Thoracic aorta endothelial cell (primary cell): ENCODE data around the gene ZNF514. TPM values are rescaled to one million over a fixed set of nuclear protein-coding genes. Genes with fewer than 3 reads are reported as not detected.

ENCODE experiments used
- total RNA-seq: library from RNA; depleted of rRNA; stranded (reverse); fragments of >200 nt; gene quantifications from 2 replicates; pipeline ENCODE4 v1.2.3, GENCODE V29; 2012

Gene ZNF514
- 10.2 and 10.8 TPM in 2 replicates for total RNA-seq

DNA sequence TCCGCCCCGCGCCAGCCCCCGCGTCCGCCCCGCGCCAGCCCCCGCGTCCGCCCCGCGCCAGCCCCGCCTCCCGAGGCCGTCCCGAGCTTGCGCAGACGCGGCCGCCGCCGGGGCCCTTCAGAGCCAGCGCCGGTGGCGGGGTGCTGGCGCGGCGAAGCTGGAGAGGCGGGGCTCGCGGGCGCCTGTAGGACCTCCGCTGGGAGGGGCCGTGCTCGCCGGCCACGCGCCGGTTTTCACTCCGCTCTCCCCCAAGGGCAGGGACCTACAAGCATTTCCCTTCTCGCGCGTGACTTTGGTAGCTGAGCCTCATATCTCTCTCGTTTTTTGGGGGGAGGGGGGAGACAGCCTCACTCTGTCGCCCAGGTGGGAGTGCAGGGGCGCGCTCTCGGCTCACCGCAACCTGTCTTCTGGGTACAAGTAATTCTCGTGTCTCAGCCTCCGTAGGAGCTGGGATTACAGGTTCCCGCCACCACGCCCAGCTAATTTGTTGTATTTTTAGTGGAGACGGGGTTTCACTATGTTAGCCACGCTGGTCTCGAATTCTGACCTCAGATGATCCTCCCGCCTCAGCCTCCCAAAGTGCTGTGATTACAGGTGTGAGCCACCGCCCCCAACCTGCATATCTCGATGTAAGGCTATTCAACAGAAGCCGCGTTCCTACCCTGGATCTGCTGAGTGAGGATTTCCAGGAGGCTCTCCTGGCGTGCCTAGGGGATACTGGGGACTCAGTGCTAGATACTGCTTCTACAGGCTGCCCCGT lies at the start of gene ZNF514:
Gene ZNF514 (minus strand): TSS at position 159 of the 760 bp plus-strand sequence. CDS start 6,595 bp downstream, outside the sequence.

GRCh38 chr2:95207111-95207961 lies 47.7 kb upstream of the ZNF514 start, which contains the start of gene ZNF892:
Gene ZNF892 (plus strand): TSS chr2:95207521. CDS start chr2:95207816, 295 bp downstream.

DNA sequence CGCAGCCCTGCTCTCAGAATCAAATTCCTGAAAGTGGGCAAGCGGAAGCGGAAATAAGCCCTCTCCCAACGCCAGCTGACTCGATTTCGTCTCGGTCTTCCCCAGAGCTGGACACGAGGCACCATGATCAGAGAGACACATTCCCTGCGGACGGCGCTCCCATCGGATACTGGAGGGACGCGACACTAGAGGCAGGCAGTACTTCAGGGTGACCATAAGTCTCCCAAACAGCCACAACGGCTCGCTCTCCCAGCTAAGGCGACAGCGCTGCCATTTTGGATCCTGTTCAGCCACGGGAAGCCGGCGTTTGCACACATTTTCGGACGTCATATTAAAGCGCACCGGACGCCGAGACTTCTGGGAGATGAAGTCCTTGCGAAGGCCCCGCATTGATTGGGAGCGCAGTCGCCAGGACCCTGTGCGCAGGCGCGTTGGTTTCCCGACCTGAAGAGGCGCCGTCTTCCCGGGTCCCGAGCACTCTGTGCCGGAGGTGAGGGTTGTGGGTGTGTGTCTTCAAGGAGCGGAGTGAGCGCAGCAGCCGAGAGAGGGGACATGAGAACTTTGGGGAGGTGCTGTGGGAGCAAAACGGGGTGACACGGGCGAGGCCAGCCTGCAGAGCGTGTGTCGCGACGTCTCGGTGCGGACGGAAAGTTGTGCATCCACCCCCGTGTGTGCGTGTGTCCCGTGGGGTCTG lies 5.9 kb upstream of the ZNF514 start, which contains the start of gene ZNF2:
Gene ZNF2 (plus strand): TSS at position 439 of the 694 bp plus-strand sequence. CDS start 10,418 bp downstream, outside the sequence.

DNA sequence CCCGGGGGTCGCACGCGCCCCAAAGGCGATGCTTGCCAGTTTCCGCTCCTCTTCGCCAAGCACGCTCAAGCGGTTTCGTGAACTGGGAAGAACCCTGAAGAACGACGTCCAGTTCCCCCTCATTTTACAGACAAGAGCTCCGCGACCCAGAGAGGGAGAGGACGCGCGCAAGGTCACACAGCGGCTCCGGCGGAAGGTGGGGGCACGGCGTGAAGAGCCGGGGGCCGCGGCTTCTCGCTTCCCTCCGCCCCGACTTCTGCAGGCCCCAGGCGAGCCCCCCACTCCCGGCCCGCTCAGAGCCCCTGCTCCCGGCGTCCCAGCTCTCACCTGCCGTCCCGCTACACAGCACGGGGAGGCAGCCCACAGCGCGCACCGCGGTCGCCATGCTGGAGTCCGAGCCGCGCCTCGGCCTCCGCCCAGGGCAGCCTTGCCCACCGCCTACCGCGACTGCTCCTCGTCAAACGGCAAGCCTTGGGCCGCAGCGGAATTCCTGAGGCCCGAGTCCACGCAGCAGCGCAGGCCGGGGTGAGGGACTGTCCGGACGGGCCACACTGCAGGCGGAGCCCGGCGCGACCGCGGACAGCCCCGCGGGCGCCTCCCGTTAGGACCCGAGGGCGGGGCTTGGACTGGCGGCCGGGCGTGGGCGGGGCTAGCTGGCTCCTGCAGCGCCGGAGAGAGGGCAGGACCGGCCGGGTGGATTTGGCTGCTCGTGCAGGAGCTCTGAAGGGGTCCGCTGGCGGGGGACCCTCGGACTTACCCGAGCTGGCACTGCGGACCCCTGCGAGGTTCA lies 38.0 kb downstream of the ZNF514 start, which contains the start of gene MRPS5:
Gene MRPS5 (minus strand): TSS at position 402 of the 790 bp plus-strand sequence. CDS start 17 bp downstream, at position 385.

Other genes starting within 250 kb of the ZNF514 start
- gene MAL, start 134.1 kb downstream of the ZNF514 start, total RNA-seq: not detected in 2 replicates
- gene MRPS5, start 38.0 kb downstream of the ZNF514 start, total RNA-seq: 53.3 and 62.5 TPM in 2 replicates
- gene ZNF2, start 6.0 kb upstream of the ZNF514 start, total RNA-seq: 5.1 and 5.6 TPM in 2 replicates
- gene ZNF892, start 47.7 kb upstream of the ZNF514 start, total RNA-seq: 6.2 and 6.4 TPM in 2 replicates
- gene PROM2, start 114.6 kb upstream of the ZNF514 start, total RNA-seq: under 0.01 and 0.29 TPM in 2 replicates
- 0.53 and 2.0 TPM in 2 replicates for gene KCNIP3, start 137.5 kb upstream of the ZNF514 start, total RNA-seq
- 23.0 and 29.6 TPM in 2 replicates for gene FAHD2A, start 242.9 kb upstream of the ZNF514 start, total RNA-seq